GM12864 (cell line): ENCODE data around the gene SPSB1.

ENCODE experiments used
- DNase-seq: peaks from one replicate; pipeline ENCODE4 v3.0.0-alpha.2; 2011; ENCODE audit warnings: low read depth
- H3K4me3 ChIP-seq: 2 replicates; pipeline ENCODE4 v1.5.1; 2011; ENCODE audit warnings: mild to moderate bottlenecking, low read depth, low read length, control low read depth
- TF ChIP-seq, protein P1 (sequence below): IDR thresholded peaks from 2 replicates; pipeline ENCODE4 v1.5.1; 2011; ENCODE audit warnings: low read depth, mild to moderate bottlenecking, moderate library complexity, low read length, control low read depth, inconsistent platforms; ENCODE audit errors: missing control alignments

The SPSB1 gene

DNA sequence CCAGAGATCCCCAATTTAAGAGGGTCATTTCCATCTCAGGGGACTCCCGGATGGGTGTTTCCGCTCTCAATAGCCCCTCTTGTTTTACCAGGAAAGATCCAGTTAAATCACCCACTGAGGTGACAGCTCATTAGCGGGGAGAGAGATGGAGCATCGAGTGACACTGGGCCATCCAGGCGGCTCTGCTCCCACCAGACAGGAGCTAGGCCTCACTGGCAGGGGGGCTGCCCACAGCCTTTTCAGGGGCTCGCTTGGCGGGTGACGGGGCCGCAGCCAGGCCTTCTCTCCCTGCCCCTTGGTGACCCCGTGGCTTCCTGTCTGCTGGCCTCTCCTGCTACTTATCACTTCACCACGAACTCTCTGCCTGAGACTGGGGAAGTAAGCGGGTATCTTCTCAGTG, 26.7 kb upstream of the SPSB1 start:
- H3K4me3 ChIP-seq = no peak overlapping the region
- TF ChIP-seq, protein P1, sequence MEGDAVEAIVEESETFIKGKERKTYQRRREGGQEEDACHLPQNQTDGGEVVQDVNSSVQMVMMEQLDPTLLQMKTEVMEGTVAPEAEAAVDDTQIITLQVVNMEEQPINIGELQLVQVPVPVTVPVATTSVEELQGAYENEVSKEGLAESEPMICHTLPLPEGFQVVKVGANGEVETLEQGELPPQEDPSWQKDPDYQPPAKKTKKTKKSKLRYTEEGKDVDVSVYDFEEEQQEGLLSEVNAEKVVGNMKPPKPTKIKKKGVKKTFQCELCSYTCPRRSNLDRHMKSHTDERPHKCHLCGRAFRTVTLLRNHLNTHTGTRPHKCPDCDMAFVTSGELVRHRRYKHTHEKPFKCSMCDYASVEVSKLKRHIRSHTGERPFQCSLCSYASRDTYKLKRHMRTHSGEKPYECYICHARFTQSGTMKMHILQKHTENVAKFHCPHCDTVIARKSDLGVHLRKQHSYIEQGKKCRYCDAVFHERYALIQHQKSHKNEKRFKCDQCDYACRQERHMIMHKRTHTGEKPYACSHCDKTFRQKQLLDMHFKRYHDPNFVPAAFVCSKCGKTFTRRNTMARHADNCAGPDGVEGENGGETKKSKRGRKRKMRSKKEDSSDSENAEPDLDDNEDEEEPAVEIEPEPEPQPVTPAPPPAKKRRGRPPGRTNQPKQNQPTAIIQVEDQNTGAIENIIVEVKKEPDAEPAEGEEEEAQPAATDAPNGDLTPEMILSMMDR = no peak
- no peak for DNase-seq

DNA sequence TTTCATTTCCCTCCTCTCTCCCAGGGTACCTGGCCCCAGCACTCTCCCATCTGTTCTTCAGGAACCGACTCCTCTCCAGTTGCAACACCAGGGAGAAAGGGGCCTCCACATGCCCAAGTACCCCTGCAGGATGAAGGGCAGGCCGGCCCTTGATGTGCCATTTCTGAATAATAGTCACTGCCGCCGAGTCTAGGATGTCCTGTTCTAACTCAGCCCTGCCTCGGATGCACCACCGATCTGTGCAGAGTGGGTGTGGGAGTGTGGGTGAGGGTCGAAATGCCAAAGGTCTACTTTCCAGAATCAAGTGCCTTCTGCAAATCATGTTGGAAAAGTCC, 25.4 kb upstream of the SPSB1 start:
- TF ChIP-seq, protein P1 = no peak

DNA sequence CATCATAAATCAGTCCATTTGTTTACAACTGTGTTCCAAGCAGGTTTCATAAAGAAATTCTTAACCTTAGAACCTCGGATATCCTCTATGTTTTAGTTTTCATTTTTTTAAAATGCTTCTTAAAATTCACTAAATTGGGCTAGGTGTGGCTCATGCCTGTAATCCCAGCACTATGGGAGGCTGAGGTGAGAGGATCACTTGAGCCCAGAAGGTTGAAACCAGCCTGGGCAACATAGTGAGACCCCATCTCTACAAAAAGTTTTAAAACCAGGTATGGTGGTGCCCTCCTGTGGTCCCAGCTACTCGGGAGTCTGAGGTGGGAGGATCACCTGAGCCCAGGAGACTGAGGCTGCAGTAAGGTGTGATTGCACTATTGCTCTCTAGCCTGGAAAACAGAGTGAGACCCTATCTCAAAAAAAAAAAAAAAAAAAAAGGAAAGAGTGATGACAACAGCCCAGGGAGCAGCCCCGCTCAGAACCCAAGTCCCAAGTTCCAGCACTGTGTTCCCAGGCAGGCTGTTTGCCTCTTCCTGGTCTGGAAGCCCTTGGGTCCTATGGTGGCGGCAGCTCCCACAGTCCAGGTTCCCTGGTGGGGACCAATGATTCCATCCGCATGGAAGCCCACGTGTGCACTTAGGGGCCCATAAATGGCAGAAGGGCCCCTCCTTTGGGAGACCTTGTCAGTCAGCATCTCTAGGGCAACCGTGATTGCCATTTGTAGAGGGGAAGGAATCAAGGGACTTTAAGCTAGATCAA, 24.7 kb upstream of the SPSB1 start:
- DNase-seq = no peak
- no peak overlapping the region for H3K4me3 ChIP-seq
- TF ChIP-seq, protein P1 = no peak

More for the DNA sequence above, 25.4 kb upstream of the SPSB1 start:
- no peak for DNase-seq
- no peak overlapping the region for H3K4me3 ChIP-seq

DNA sequence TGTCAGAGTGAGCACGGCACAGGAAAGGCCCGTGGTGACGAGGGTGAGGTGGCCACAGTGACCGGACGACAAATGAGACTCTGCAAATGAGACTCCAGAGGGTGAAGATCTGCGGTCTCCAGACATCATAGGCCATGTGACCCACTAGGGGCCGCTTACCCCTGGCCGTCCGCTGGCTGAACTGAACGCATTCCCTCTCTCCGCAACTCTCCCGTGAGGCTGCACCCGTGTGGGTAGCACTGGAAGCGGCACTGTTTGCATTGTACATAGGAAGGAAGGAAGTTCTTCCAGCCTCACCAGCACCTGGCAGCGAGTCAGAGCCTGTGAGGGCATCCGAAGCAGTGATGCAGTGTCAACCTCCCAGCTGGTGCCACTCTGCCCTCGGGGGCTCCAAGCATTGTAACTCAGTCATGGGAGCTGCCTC, 23.6 kb upstream of the SPSB1 start:
- TF ChIP-seq, protein P1 = no peak
- DNase-seq = no peak

DNA sequence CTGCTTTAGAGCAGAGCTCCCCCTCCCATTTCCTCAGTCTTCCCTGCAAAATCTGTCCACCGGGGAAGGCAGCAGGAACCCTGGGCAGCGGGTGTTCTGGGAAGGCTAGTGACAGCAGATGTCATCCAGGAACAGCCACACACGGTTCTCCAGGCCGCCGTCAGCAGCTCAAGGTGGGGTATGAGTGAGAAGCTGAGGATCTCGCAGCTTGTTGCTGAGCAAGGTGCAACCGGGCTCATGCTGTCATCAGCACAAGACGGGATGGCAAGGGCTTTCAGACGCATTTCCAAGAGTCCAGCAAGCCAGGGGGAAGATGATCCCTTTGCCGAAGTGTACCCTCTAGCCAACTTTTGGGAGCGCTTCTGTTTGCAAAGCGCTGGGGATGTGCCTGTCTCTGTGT, 23.0 kb upstream of the SPSB1 start:
- H3K4me3 ChIP-seq = no peak overlapping the region
- TF ChIP-seq, protein P1 = no peak
- DNase-seq = no peak

More for the DNA sequence above, 23.6 kb upstream of the SPSB1 start:
- H3K4me3 ChIP-seq = no peak overlapping the region

DNA sequence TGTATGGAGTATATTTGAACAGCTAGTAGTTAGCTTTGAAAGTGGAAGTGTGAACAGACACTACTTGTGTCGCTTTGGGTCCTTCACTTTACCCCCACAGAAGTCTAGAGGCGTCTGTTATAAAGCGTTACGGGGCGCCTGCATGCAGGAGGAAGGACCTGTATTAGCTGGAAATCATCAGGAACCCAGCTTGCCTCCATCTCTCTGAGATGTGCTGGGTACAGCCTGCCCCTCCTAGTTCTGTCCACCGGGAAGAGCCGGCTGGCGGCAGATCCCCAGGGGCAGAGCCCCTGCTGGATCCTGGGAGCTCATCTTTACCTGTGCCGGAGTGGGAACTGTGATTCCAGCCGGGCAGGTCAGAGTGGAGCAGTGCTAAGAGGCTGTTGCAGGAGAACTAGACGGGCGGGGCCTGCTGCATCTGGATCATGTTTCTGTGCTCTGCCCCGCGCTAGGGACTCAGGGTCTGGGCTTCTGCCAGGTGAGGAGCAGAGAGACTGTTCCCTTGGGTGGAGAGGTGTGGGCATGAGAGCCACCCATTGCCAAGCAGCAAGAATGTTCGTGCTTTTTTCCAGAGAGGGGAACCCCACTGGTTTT, 22.3 kb upstream of the SPSB1 start:
- DNase-seq = no peak
- TF ChIP-seq, protein P1 = no peak
- no peak overlapping the region for H3K4me3 ChIP-seq

DNA sequence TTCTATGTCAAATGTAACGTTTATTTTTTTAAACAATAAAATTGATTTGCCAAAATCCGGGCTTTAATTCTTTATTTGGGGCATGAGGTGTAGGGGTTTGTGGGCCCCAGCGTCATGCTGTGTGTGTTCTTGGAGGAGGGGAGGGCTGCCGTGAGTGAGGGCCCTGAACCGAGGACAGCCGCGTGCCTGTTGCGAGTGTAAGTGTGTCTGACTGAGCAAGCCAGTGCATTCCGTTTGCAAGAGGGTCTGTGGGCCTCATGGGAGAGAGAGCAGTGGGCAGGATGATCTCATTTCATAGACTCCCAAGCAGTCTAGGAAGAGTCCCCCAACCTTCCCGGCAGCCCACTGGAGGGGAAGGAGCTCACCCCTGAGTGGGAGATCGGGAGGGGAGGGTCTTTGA, 21.4 kb upstream of the SPSB1 start:
- H3K4me3 ChIP-seq = no peak overlapping the region
- TF ChIP-seq, protein P1 = no peak
- DNase-seq = no peak
